ENCODE data around the gene FAIM2.

Gene FAIM2

GRCh38 chr12:49907352-49907751 lies 3.7 kb upstream of the FAIM2 start:
- H3K27ac ChIP-seq, result no peak overlapping the region
- TF ChIP-seq ZFX (IDR thresholded peaks at IDR 0.05; ENCODE audit: borderline replicate concordance) (no peak), CTCF (IDR thresholded peaks at IDR 0.05) (no peak)

- TF ChIP-seq ZFX (IDR thresholded peaks at IDR 0.05; ENCODE audit: borderline replicate concordance) (no peak), CTCF (IDR thresholded peaks at IDR 0.05) (no peak)
Observed at GRCh38 chr12:49905718-49906314, 2.1 kb upstream of the FAIM2 start.

DNA sequence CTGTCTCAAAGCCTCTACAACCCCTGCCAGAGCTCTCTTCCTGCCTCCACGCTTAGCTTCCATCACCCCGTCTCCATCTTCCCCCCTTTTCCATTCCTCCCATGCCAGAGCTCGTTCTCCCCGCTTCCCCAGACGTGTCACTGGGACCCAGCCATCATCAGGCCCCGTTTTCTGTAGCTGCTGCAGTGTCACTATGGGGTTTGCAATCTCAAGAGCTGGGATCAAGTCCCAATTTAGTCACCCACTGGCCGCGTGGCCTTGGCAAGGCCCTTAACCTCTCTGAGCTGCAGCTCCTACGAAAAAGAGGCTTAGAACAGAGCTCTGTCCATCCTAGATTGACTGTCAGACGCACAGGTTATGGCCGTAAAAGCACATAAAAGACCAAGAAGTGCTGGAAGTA lies 901 bp upstream of the FAIM2 start:
- H3K27ac ChIP-seq, result no peak overlapping the region
- no peak for TF ChIP-seq ZFX (IDR thresholded peaks at IDR 0.05; ENCODE audit: borderline replicate concordance)
- no peak for TF ChIP-seq CTCF (IDR thresholded peaks at IDR 0.05)

More at GRCh38 chr12:49905718-49906314, 2.1 kb upstream of the FAIM2 start:
- H3K27ac ChIP-seq, result no peak overlapping the region

DNA sequence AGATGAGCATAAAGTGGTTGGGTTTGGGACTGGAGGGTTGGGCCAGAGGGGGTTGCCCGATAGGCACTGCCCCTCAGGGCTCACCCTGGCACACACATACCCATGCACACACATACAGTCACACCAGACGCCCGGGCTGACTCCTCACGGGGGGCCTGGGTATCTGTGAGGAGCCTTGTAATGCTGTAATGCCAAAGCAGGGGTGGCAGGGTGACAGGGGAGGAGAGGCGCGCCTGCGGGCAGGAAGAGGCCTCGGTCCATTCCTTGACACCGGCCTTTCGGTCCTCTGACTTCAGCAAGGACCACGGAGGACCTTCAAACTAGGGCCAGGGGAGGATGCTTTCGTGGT lies 375 bp downstream of the FAIM2 start:
- H3K27ac ChIP-seq, result no peak overlapping the region
- TF ChIP-seq ZFX (IDR thresholded peaks at IDR 0.05; ENCODE audit: borderline replicate concordance), result no peak
- TF ChIP-seq CTCF (IDR thresholded peaks at IDR 0.05), result no peak

DNA sequence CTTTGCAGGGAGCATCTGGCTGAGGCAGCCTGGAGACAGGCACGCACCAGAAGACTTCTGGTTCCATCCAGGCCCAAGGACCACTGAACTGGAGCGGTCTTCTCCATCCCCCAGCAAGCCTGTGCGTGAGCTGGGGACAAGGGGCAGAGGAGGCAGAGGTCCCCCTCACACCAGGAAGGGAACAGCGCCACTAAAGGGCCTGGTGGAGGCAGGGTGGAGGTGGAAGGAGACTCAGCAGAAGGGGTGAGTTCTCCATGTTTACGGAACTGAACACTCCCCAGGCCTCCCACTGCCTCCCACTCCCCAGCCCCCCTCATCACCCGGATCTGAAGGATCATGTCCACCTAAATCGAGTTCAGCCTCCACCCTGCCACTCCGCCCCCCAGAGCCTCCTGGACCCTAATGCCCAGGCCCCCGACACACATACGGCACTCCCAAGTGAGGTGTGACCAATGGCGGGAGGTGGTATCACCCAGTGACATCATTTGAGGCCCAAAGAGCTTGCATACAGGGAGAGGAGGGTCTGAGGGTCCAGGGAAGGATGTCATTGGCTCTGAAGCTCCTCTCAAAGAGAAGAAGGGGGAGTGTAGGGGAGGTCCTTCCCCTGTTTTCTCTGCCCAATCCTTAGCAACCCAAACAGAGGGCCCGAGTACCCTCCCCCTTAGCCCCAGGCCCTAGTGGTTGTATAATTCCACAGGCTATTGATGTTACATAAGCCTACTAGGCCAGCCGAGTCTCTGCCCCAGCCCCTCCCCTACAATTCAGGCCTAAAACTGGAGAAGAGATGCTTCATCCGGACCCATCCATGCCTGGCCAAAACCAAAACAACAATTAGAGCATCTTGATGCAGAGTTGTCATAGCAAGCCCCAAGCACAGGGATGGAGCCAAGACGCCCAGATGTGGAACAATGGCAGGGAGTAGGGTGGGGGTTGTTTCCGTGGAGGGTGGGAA lies 1.0 kb downstream of the FAIM2 start:
- H3K27ac ChIP-seq, result no peak overlapping the region
- TF ChIP-seq ZFX (IDR thresholded peaks at IDR 0.05; ENCODE audit: borderline replicate concordance) (no peak), CTCF (IDR thresholded peaks at IDR 0.05) (no peak)

- TF ChIP-seq ZFX (IDR thresholded peaks at IDR 0.05; ENCODE audit: borderline replicate concordance) (no peak), CTCF (IDR thresholded peaks at IDR 0.05) (no peak)
- H3K27ac ChIP-seq, result no peak overlapping the region
Observed at GRCh38 chr12:49901986-49902385, 1.7 kb downstream of the FAIM2 start.

- H3K27ac ChIP-seq, result no peak overlapping the region
- TF ChIP-seq ZFX (IDR thresholded peaks at IDR 0.05; ENCODE audit: borderline replicate concordance), result no peak
- TF ChIP-seq CTCF (IDR thresholded peaks at IDR 0.05), result no peak
Observed at GRCh38 chr12:49901026-49901425, 2.7 kb downstream of the FAIM2 start.
